IMR-90 (cell line): Measurements from ENCODE around the gene SSR2. TPM values are rescaled to one million over a fixed set of nuclear protein-coding genes. Genes with fewer than 3 reads are reported as not detected.

Experiments
- ATAC-seq: fragments of 200-7000 bp; cut with Tn5 transposase; 2 replicates; pipeline ENCODE4 v1.9.1; 2020; ENCODE audit warnings: low read depth, mild to moderate bottlenecking, moderate library complexity
- BruUV-seq: library from RNA; stranded (reverse); fragments of 400-500 nt; replicated peaks from 2 replicates; lab custom pipeline; 2021; lab: Mats Ljungman, UMichigan
- CTCF ChIA-PET: fragments of 300-600 bp; formaldehyde crosslinking; extraction: SDS; loops from one replicate; lab custom pipeline; 2021; ENCODE audit warnings: antibody characterized with exemption; lab: Yijun Ruan, JAX
- POLR2A ChIA-PET: fragments of 300-600 bp; sonication (Branson Sonifier 250); formaldehyde crosslinking; loops from one replicate; lab custom pipeline; 2022; ENCODE audit warnings: antibody characterized with exemption; ENCODE audit not compliant: unreplicated experiment; lab: Charles Lee
- DNase-seq: peaks from one replicate; pipeline ENCODE4 v3.0.0; 2013
- H2AFZ ChIP-seq: replicated peaks from 2 replicates; pipeline ENCODE3; 2013; ENCODE audit warnings: low read length, mild to moderate bottlenecking; ENCODE audit not compliant: poor library complexity
- H2AK5ac ChIP-seq: 2 replicates; pipeline ENCODE4 v1.6.1; 2013; ENCODE audit warnings: low read depth, low read length, inconsistent platforms
- H2AK9ac ChIP-seq: replicated peaks from 2 replicates; pipeline ENCODE3; 2013; ENCODE audit warnings: mild to moderate bottlenecking, low read depth, low read length, moderate library complexity; ENCODE audit not compliant: poor library complexity
- H2BK120ac ChIP-seq: 2 replicates; pipeline ENCODE4 v1.6.1; 2013; ENCODE audit warnings: low read depth, low read length, inconsistent platforms
- H2BK15ac ChIP-seq: 3 replicates; pipeline ENCODE4 v1.6.1; 2013; ENCODE audit warnings: low read depth, low read length, inconsistent platforms
- H2BK20ac ChIP-seq: 2 replicates; pipeline ENCODE4 v1.6.1; 2013; ENCODE audit warnings: low read depth, mild to moderate bottlenecking, inconsistent platforms, low read length, moderate library complexity
- H2BK5ac ChIP-seq: 2 replicates; pipeline ENCODE4 v1.6.1; 2013; ENCODE audit warnings: mild to moderate bottlenecking, low read depth, low read length, inconsistent platforms; ENCODE audit not compliant: poor library complexity, severe bottlenecking
- H3K14ac ChIP-seq: replicated peaks from 2 replicates; pipeline ENCODE4 v1.6.1; 2013; ENCODE audit warnings: low read depth, low read length, inconsistent platforms
- H3K18ac ChIP-seq: 2 replicates; pipeline ENCODE4 v1.6.1; 2013; ENCODE audit warnings: low read depth, low read length, control low read depth
- H3K23ac ChIP-seq: 2 replicates; pipeline ENCODE4 v1.6.1; 2013; ENCODE audit warnings: low read depth, low read length, inconsistent platforms
- H3K27ac ChIP-seq: 2 replicates; pipeline ENCODE4 v1.5.1; 2013; ENCODE audit warnings: mild to moderate bottlenecking, control low read depth, low read length; ENCODE audit not compliant: insufficient read depth
- H3K27me3 ChIP-seq: 2 replicates; pipeline ENCODE4 v1.6.1; 2013; ENCODE audit warnings: low read length; ENCODE audit not compliant: control insufficient read depth, insufficient read depth
- H3K36me3 ChIP-seq: 2 replicates; pipeline ENCODE4 v1.6.1; 2013; ENCODE audit warnings: low read length, mixed read lengths; ENCODE audit not compliant: control insufficient read depth, insufficient read depth
- H3K4ac ChIP-seq: 2 replicates; pipeline ENCODE4 v1.6.1; 2013; ENCODE audit warnings: low read depth, low read length, inconsistent platforms
- H3K4me1 ChIP-seq: 2 replicates; pipeline ENCODE4 v1.6.1; 2013; ENCODE audit warnings: low read length, mixed read lengths; ENCODE audit not compliant: control insufficient read depth, insufficient read depth
- H3K4me2 ChIP-seq: 2 replicates; pipeline ENCODE4 v1.6.1; 2013; ENCODE audit warnings: low read depth, mild to moderate bottlenecking, control low read depth, low read length, moderate library complexity
- H3K4me3 ChIP-seq: 2 replicates; pipeline ENCODE4 v1.5.1; 2013; ENCODE audit warnings: low read depth, mild to moderate bottlenecking, control low read depth, low read length, moderate library complexity; ENCODE audit not compliant: insufficient read depth
- H3K56ac ChIP-seq: 2 replicates; pipeline ENCODE4 v1.6.1; 2013; ENCODE audit warnings: low read length, inconsistent platforms; ENCODE audit not compliant: insufficient read depth; ENCODE audit errors: extremely low read depth
- H3K79me1 ChIP-seq, 2 experiments: 2 replicates each; pipeline ENCODE4 v1.6.1; 2013; ENCODE audit warnings: low read length in 2 of 2, inconsistent platforms in 1 of 2, low read depth in 1 of 2
- H3K9ac ChIP-seq: 2 replicates; pipeline ENCODE4 v1.6.1; 2013; ENCODE audit warnings: low read depth, low read length, control low read depth
- H3K9me1 ChIP-seq: 2 replicates; pipeline ENCODE4 v1.6.1; 2013; ENCODE audit warnings: low read length, inconsistent platforms; ENCODE audit not compliant: insufficient read depth
- H3K9me3 ChIP-seq: 2 replicates; pipeline ENCODE4 v1.6.1; 2013; ENCODE audit warnings: low read length; ENCODE audit not compliant: control insufficient read depth, insufficient read depth
- H4K20me1 ChIP-seq: 2 replicates; pipeline ENCODE4 v1.6.1; 2013; ENCODE audit warnings: low read length, inconsistent platforms; ENCODE audit not compliant: insufficient read depth
- H4K5ac ChIP-seq: 2 replicates; pipeline ENCODE4 v1.6.1; 2013; ENCODE audit warnings: mild to moderate bottlenecking, low read depth, low read length, control low read depth
- H4K8ac ChIP-seq, 2 experiments: 2 replicates each; pipeline ENCODE4 v1.6.1; 2013; ENCODE audit warnings: low read depth in 2 of 2, low read length in 2 of 2, control low read depth in 1 of 2, inconsistent platforms in 1 of 2
- H4K91ac ChIP-seq: 2 replicates; pipeline ENCODE4 v1.6.1; 2013; ENCODE audit warnings: low read depth, low read length, inconsistent platforms; ENCODE audit not compliant: insufficient read depth
- BHLHE40 ChIP-seq: fragments of 150-350 bp; IDR thresholded peaks from 2 replicates; pipeline ENCODE4 v1.6.1; 2016; ENCODE audit warnings: mild to moderate bottlenecking, low read depth, low read length
- CHD1 ChIP-seq: IDR thresholded peaks from 2 replicates; pipeline ENCODE4 v1.6.1; 2012; ENCODE audit warnings: low read depth, low read length, improper control_type of control experiment
- FOS ChIP-seq: fragments of 150-350 bp; IDR thresholded peaks from 2 replicates; pipeline ENCODE4 v1.6.1; 2016; ENCODE audit warnings: low read depth, low read length
- MAFK ChIP-seq: IDR thresholded peaks from 2 replicates; pipeline ENCODE4 v1.6.1; 2012; ENCODE audit warnings: low read depth, low read length, improper control_type of control experiment
- NFE2L2 ChIP-seq: fragments of 150-350 bp; IDR thresholded peaks from 2 replicates; pipeline ENCODE4 v1.6.1; 2016; ENCODE audit warnings: low read depth, mild to moderate bottlenecking, low read length
- POLR2A ChIP-seq: IDR thresholded peaks from 2 replicates; pipeline ENCODE4 v1.6.1; 2012; ENCODE audit warnings: mild to moderate bottlenecking, low read depth, low read length
- RCOR1 ChIP-seq: IDR thresholded peaks from 2 replicates; pipeline ENCODE4 v1.6.1; 2012; ENCODE audit warnings: mild to moderate bottlenecking, low read length, improper control_type of control experiment; ENCODE audit not compliant: insufficient replicate concordance
- RFX5 ChIP-seq: IDR thresholded peaks from 2 replicates; pipeline ENCODE4 v1.8.0; 2012; ENCODE audit warnings: low read depth, mild to moderate bottlenecking, low read length, moderate library complexity
- SMC3 ChIP-seq: fragments of 150-350 bp; IDR thresholded peaks from 2 replicates; pipeline ENCODE4 v1.6.1; 2016; ENCODE audit warnings: low read depth, mild to moderate bottlenecking, antibody characterized with exemption, low read length, moderate library complexity
- USF2 ChIP-seq: fragments of 150-350 bp; IDR thresholded peaks from 2 replicates; pipeline ENCODE4 v1.6.1; 2017; ENCODE audit warnings: mild to moderate bottlenecking, antibody characterized with exemption, low read length, low read depth
- WGBS, 2 experiments: methylation state at CpG; one replicate each; pipeline versions ENCODE4 v1.1.5 to v1.1.7; 2013; ENCODE audit warnings: missing lambda C conversion rate in 2 of 2; ENCODE audit not compliant: insufficient read length in 1 of 2; ENCODE audit errors: extremely low coverage in 2 of 2; 5-methylcytosine and 5-hydroxymethylcytosine counted together
- dilution Hi-C: fragments of 300-500 bp; cut with HindIII; formaldehyde crosslinking; loops from one replicate; pipeline ENCODE4 v1.14.3; 2018; ENCODE audit warnings: low sequenced_read_pairs; ENCODE audit not compliant: unreplicated experiment
- in situ Hi-C: fragments of 300-500 bp; cut with MboI; formaldehyde crosslinking; loops from 3 replicates; pipeline ENCODE4 v1.14.3; 2019; ENCODE audit warnings: low sequenced_read_pairs, inconsistent platforms, mixed read lengths
- intact Hi-C: fragments of 100-400 bp; cut with micrococcal nuclease; formaldehyde crosslinking; loops from 2 replicates; pipeline ENCODE4 v1.10.0; 2022
- polyA plus RNA-seq, 3 experiments: library from polyadenylated mRNA; depleted of rRNA; stranded (reverse); fragments of >200 nt; gene quantifications; 2 replicates each; pipeline ENCODE4 v1.2.3, GENCODE V29; 2012; ENCODE audit warnings: low replicate concordance in 1 of 3
- total RNA-seq: library from RNA; depleted of rRNA; stranded (reverse); fragments of >200 nt; gene quantifications from 2 replicates; pipeline ENCODE4 v1.2.3, GENCODE V29; 2012
- TF ChIP-seq, protein P1 (sequence below): conservative IDR thresholded peaks from 2 replicates; pipeline ENCODE4 v1.5.1; 2012; ENCODE audit warnings: mild to moderate bottlenecking, low read depth, low read length, improper control_type of control experiment

The SSR2 gene
- total and polyA plus RNA-seq, 2 of the 4 experiments (the other 2 are of a cell fraction): 553 to 1,264 TPM

DNA sequence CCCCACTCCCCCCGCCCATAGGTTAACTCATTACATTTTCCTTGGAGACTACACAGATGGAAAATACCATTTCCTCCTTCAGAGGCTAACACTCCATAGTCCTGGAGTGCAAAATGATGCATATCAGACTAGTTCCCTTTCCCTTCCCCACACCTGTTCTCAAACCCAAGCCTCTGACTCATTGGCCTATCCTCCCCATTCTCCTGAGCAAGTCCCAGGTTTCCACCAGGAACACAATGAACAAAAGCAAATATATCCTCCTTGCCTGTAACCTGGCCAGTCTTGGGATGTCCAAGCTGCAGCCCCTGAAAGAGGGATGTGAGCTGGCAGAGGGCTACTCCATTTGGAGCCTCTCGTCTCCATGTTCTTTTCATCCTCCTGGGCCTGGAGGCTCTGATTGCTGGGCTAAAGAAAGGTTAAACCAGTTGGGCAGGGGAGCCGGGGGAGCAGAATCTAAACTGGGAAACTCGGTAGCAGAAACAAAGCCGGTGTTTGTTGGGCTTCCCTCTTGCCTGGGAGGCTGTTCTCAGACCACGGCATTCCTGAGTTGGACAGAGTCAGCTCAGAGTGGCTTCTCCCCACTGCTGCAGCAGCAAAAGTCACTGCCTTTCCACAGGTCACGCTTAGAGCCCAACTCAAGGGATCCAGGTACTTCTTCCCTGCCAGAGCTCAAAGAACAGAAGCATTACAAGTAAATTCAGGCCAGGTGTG lies 13.9 kb downstream of the SSR2 start:
- Histone ChIP-seq H3K9ac (no peak overlapping the region), H2BK120ac (no peak overlapping the region), H3K14ac (no peak overlapping the region), H3K79me1 (peaks cover 4 to 15% of the 10 kb centered on the region in 2 experiments; a peak in 3 of 4 replicates), H3K4me1 (peaks cover 5% of the 10 kb centered on the region; the same call in 1 of the 2 replicates), H3K4me2 (no peak overlapping the region), H3K27me3 (no peaks in the 10 kb centered on the region), H3K36me3 (peaks cover 31% of the 10 kb centered on the region), H4K8ac (no peak overlapping the region), H2AFZ (no peak overlapping the region), H3K9me3 (no peaks in the 10 kb centered on the region), H2AK9ac (no peak overlapping the region), H4K20me1 (peaks cover 5% of the 10 kb centered on the region), H2BK15ac (no peak overlapping the region), H3K27ac (no peak overlapping the region), H3K23ac (no peak overlapping the region), H3K9me1 (no peaks in the 10 kb centered on the region), H3K56ac (no peak overlapping the region), H4K91ac (no peak overlapping the region), H2BK5ac (no peak overlapping the region), H3K4ac (no peak overlapping the region), H3K18ac (no peak overlapping the region), H2AK5ac (no peak overlapping the region), H4K5ac (no peak overlapping the region), H2BK20ac (no peak overlapping the region), H3K4me3 (no peak overlapping the region)
- intact Hi-C loops (no loop called here), dilution Hi-C loops (no loop called here), in situ Hi-C loops (no loop called here)
- TF ChIP-seq BHLHE40 (no peak), POLR2A (no peak), MAFK (no peak), CHD1 (no peak), FOS (no peak), USF2 (no peak), RCOR1 (no peak), RFX5 (no peak), NFE2L2 (no peak), SMC3 (no peak)
- TF ChIP-seq, protein P1, sequence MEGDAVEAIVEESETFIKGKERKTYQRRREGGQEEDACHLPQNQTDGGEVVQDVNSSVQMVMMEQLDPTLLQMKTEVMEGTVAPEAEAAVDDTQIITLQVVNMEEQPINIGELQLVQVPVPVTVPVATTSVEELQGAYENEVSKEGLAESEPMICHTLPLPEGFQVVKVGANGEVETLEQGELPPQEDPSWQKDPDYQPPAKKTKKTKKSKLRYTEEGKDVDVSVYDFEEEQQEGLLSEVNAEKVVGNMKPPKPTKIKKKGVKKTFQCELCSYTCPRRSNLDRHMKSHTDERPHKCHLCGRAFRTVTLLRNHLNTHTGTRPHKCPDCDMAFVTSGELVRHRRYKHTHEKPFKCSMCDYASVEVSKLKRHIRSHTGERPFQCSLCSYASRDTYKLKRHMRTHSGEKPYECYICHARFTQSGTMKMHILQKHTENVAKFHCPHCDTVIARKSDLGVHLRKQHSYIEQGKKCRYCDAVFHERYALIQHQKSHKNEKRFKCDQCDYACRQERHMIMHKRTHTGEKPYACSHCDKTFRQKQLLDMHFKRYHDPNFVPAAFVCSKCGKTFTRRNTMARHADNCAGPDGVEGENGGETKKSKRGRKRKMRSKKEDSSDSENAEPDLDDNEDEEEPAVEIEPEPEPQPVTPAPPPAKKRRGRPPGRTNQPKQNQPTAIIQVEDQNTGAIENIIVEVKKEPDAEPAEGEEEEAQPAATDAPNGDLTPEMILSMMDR: no peak
- CTCF ChIA-PET: interaction anchor here (1.4 kb wide), 1 partner anchor 60 kb away, joined by 3 read pairs; no protein-coding TSS in a partner anchor
- ATAC-seq: peak; percentile 41
- POLR2A ChIA-PET: no interaction called here
- no TSS peak for BruUV-seq
- DNase-seq: no peak
- WGBS, 2 experiments: 71% methylated on average over 2 of the region's 7 CpGs; no CpG with 5 or more reads in 1 of the 2 experiments
